HL-60 (cell line): ENCODE data around the gene PPME1.
"Not testable (repeated sequence)": the region's sequence is repeated elsewhere in the genome, so short reads cannot be mapped to it uniquely, and the experiment has no call there.

Experiments used
- DNase-seq, 2 experiments: peaks; one replicate each; pipeline ENCODE4 v3.0.0-alpha.2; 2010 to 2020; ENCODE audit warnings: low read depth in 1 of 2, low spot score in 1 of 2
- H3K27ac ChIP-seq: fragments of 250-450 bp; sonication (Bioruptor Pico); replicated peaks from 2 replicates; pipeline ENCODE4 v1.5.1; 2020; ENCODE audit warnings: mild to moderate bottlenecking, moderate library complexity
- H3K27me3 ChIP-seq: fragments of 250-450 bp; sonication (Bioruptor Pico); 2 replicates; pipeline ENCODE4 v1.5.1; 2021; ENCODE audit warnings: mild to moderate bottlenecking, moderate library complexity; ENCODE audit not compliant: insufficient read depth, poor library complexity, severe bottlenecking
- H3K4me3 ChIP-seq: replicated peaks from 2 replicates; pipeline ENCODE4 v1.5.1; 2011; ENCODE audit warnings: mild to moderate bottlenecking, control low read depth, low read length; ENCODE audit not compliant: insufficient read depth
- GABPA ChIP-seq: IDR thresholded peaks from 2 replicates; pipeline ENCODE4 v1.6.1; 2012; ENCODE audit warnings: low read depth
- POLR2AphosphoS5 ChIP-seq: IDR thresholded peaks from 2 replicates; pipeline ENCODE4 v1.6.1; 2012; ENCODE audit warnings: low read depth
- SPI1 ChIP-seq: IDR thresholded peaks from 2 replicates; pipeline ENCODE4 v1.6.1; 2012; ENCODE audit warnings: low read depth, mild to moderate bottlenecking, borderline replicate concordance
- long read RNA-seq: library from polyadenylated mRNA; unstranded; transcript quantifications from one replicate; pipeline ENCODE4 v2.0.0, GENCODE V29; 2020
- TF ChIP-seq, protein P1 (sequence below): IDR thresholded peaks from 2 replicates; pipeline ENCODE4 v1.6.1; 2012; ENCODE audit warnings: low read depth; ENCODE audit not compliant: insufficient replicate concordance
- TF ChIP-seq, protein P2 (sequence below): IDR thresholded peaks from one replicate; pipeline ENCODE4 v1.5.1; 2011; ENCODE audit warnings: low read length, control low read depth, inconsistent platforms; ENCODE audit not compliant: insufficient read depth

PPME1 gene, protein sequence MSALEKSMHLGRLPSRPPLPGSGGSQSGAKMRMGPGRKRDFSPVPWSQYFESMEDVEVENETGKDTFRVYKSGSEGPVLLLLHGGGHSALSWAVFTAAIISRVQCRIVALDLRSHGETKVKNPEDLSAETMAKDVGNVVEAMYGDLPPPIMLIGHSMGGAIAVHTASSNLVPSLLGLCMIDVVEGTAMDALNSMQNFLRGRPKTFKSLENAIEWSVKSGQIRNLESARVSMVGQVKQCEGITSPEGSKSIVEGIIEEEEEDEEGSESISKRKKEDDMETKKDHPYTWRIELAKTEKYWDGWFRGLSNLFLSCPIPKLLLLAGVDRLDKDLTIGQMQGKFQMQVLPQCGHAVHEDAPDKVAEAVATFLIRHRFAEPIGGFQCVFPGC
- long read RNA-seq, transcript PPME1-201 (14 exons, 2,677 nt) = major isoform, 200 of 241 reads
- long read RNA-seq, partial matches to known transcripts = 12 of 241 reads
- long read RNA-seq, other reads (novel, unspliced or antisense) = 28 of 241 reads

DNA sequence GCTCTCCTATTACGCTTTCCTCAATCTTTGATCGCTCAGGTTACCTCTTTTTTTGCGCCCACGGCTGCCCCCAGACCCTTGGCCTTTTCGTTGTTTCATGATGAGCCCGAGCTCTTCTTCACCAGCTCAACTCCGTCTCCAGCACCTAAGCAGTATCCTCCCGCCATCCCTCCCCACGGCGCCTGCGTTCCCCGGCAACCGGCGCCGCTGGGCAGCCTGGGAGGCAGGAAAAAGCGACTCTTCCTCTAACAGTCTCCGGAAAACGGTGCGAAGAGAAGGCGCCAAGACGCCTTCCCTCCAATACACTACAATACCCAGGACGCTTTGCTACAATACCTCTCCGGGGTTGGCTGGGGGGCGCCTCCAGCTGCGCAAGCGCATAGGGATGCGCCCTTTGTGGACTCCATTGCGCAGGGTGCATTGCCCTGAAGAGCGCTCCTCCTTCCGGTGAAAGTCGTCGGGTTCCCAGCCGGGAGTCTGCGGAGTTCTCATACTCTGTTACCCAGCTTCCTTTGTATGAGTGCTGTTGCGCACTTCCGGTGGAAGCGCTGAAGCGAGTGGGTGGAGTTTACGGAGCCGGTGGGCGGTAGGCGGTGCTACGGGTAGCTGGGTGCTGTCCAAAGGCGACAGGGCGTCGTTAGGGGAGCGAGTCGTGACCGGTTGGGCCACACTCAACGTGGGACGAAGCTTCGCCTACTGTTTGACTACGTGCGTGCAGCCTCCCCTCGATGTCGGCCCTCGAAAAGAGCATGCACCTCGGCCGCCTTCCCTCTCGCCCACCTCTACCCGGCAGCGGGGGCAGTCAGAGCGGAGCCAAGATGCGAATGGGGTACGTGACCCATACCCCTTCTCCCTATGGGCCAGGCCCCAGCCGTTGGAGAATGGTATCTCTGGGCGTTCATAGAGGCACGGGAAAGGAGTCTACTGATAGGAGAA, at the start of gene PPME1, which contains the start of gene C2CD3:
Gene PPME1, plus strand, starts transcription at position 596 of the 936 bp plus-strand sequence. Its CDS starts 133 bp downstream, at position 729.
Gene C2CD3, minus strand, starts transcription at position 309 of the 936 bp plus-strand sequence. Its CDS starts 210 bp downstream, at position 99.
- TF ChIP-seq SPI1 (peak; percentile 25; the same call in 1 of the 2 replicates), POLR2AphosphoS5 (peak; percentile 54; the same call in 1 of the 2 replicates), GABPA (peak; percentile 87)
- TF ChIP-seq, protein P1, sequence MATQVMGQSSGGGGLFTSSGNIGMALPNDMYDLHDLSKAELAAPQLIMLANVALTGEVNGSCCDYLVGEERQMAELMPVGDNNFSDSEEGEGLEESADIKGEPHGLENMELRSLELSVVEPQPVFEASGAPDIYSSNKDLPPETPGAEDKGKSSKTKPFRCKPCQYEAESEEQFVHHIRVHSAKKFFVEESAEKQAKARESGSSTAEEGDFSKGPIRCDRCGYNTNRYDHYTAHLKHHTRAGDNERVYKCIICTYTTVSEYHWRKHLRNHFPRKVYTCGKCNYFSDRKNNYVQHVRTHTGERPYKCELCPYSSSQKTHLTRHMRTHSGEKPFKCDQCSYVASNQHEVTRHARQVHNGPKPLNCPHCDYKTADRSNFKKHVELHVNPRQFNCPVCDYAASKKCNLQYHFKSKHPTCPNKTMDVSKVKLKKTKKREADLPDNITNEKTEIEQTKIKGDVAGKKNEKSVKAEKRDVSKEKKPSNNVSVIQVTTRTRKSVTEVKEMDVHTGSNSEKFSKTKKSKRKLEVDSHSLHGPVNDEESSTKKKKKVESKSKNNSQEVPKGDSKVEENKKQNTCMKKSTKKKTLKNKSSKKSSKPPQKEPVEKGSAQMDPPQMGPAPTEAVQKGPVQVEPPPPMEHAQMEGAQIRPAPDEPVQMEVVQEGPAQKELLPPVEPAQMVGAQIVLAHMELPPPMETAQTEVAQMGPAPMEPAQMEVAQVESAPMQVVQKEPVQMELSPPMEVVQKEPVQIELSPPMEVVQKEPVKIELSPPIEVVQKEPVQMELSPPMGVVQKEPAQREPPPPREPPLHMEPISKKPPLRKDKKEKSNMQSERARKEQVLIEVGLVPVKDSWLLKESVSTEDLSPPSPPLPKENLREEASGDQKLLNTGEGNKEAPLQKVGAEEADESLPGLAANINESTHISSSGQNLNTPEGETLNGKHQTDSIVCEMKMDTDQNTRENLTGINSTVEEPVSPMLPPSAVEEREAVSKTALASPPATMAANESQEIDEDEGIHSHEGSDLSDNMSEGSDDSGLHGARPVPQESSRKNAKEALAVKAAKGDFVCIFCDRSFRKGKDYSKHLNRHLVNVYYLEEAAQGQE = peak; percentile 85
- TF ChIP-seq, protein P2, sequence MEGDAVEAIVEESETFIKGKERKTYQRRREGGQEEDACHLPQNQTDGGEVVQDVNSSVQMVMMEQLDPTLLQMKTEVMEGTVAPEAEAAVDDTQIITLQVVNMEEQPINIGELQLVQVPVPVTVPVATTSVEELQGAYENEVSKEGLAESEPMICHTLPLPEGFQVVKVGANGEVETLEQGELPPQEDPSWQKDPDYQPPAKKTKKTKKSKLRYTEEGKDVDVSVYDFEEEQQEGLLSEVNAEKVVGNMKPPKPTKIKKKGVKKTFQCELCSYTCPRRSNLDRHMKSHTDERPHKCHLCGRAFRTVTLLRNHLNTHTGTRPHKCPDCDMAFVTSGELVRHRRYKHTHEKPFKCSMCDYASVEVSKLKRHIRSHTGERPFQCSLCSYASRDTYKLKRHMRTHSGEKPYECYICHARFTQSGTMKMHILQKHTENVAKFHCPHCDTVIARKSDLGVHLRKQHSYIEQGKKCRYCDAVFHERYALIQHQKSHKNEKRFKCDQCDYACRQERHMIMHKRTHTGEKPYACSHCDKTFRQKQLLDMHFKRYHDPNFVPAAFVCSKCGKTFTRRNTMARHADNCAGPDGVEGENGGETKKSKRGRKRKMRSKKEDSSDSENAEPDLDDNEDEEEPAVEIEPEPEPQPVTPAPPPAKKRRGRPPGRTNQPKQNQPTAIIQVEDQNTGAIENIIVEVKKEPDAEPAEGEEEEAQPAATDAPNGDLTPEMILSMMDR = no peak
- H3K27me3 ChIP-seq = no peaks in the 10 kb centered on the region
- peak; percentile 99 to 100 for DNase-seq
- H3K27ac ChIP-seq = peak within 1 kb of the TSS; percentile 61
- H3K4me3 ChIP-seq = peak within 1 kb of the TSS; percentile 89

DNA sequence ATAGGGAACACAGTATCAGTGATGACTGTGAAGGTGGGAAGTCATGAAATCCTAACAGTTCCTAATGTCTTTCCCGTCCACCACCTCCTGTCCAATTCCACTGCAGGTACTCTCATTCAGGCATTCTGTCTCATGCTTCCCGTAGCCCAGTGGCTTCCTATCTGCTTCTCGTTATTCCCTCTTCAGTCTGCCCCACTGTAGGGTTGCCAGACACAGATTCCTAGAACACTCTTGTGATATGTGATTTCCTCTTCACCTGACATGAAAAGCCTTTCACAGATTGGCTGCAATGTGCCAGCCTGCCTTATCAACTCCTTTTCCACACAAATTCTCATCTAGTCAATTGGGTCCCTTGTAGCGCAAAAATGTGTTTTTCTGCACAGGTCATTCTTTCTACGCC, 49.3 kb upstream of the PPME1 start:
- no peak overlapping the region for H3K4me3 ChIP-seq
- DNase-seq = no peak
- H3K27ac ChIP-seq = no peak overlapping the region
- H3K27me3 ChIP-seq = no peaks in the 10 kb centered on the region
- TF ChIP-seq GABPA (no peak), SPI1 (no peak), POLR2AphosphoS5 (no peak)
- TF ChIP-seq, protein P1 = no peak
- TF ChIP-seq, protein P2 = no peak

DNA sequence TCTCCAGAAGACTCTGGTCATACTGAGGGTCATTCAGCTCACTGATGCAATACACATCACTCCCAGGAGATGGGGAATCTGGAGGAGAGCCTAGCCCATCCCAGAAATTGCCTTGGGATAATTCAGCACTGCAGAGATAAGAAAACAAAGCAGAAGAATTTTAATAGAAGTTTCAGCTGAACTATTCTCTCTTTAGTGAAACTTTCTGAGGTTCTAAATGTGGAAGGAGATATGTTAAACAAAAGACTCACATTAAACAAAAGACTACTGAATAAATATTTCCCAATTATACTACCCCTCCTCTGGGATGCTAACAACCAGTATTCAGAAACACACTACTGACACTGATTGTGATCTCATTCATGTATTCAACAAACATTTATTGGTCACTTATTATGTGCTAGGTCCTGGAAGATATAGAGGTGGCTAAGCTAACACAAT, 48.1 kb upstream of the PPME1 start:
- TF ChIP-seq POLR2AphosphoS5 = no peak
- TF ChIP-seq, protein P1 = no peak
- no peak for TF ChIP-seq GABPA
- no peak for TF ChIP-seq SPI1
- TF ChIP-seq, protein P2 = no peak
- H3K4me3 ChIP-seq = no peak overlapping the region
- no peaks in the 10 kb centered on the region for H3K27me3 ChIP-seq
- DNase-seq = no peak
- no peak overlapping the region for H3K27ac ChIP-seq

DNA sequence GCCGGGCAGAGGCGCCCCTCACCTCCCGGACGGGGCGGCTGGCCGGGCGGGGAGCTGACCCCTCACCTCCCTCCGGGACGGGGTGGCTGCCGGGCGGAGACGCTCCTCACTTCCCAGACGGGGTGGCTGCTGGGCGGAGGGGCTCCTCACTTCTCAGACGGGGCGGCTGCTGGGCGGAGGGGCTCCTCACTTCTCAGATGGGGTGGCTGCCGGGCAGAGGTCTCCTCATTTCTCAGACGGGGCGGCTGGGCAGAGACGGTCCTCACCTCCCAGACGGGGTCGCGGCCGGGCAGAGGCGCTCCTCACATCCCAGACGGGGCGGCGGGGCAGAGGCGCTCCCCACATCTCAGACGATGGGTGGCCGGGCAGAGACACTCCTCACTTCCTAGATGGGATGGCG, 42.0 kb upstream of the PPME1 start:
- H3K27me3 ChIP-seq, DNase-seq, H3K27ac ChIP-seq, H3K4me3 ChIP-seq: not testable (repeated sequence)
